GM13977 (cell line): ENCODE results near the gene VMP1.
A peak's percentile ranks its signal among the peaks of the same experiment; 100 is the strongest.
"Not testable (repeated sequence)": the region's sequence is repeated elsewhere in the genome, so short reads cannot be mapped to it uniquely, and the experiment has no call there.

Experiments
- DNase-seq: peaks from one replicate; pipeline ENCODE4 v3.0.0; 2012; ENCODE audit warnings: low spot score
- CTCF ChIP-seq: IDR thresholded peaks from 2 replicates; pipeline ENCODE4 v1.5.1; 2012; ENCODE audit warnings: mild to moderate bottlenecking, control low read depth; ENCODE audit not compliant: insufficient read depth; ENCODE audit errors: extremely low read depth, missing control alignments
- in situ Hi-C: fragments of 300-500 bp; cut with MboI; formaldehyde crosslinking; loops from one replicate; pipeline ENCODE4 v1.12.0; 2022; ENCODE audit warnings: low sequenced_read_pairs, low pct_unique_long_range_greater_than_20kb, mixed read lengths, inconsistent platforms; ENCODE audit not compliant: unreplicated experiment

VMP1 gene

GRCh38 chr17:59786536-59787319 lies 79.3 kb downstream of the VMP1 start:
- in situ Hi-C loops = no loop called here
- TF ChIP-seq CTCF = no peak
- DNase-seq = peak; percentile 66

- in situ Hi-C loops, DNase-seq: not testable (repeated sequence)
Observed at GRCh38 chr17:59789849-59790248, 82.4 kb downstream of the VMP1 start.

GRCh38 chr17:59790418-59790817 lies 83.0 kb downstream of the VMP1 start:
- in situ Hi-C loops = not testable (repeated sequence)

GRCh38 chr17:59790910-59791309 lies 83.5 kb downstream of the VMP1 start:
- no peak for DNase-seq
- in situ Hi-C loops = no loop called here
- no peak for TF ChIP-seq CTCF

More at GRCh38 chr17:59790418-59790817, 83.0 kb downstream of the VMP1 start:
- DNase-seq = not testable (repeated sequence)

GRCh38 chr17:59791603-59792457 lies 84.4 kb downstream of the VMP1 start:
- DNase-seq = no peak
- in situ Hi-C loops = no loop called here
- TF ChIP-seq CTCF = no peak

- DNase-seq, in situ Hi-C loops: not testable (repeated sequence)
Observed at GRCh38 chr17:59792458-59792823, 85.0 kb downstream of the VMP1 start.

GRCh38 chr17:59793205-59793604 lies 85.8 kb downstream of the VMP1 start:
- in situ Hi-C loops = no loop called here
- DNase-seq = no peak
- no peak for TF ChIP-seq CTCF

- no peak for TF ChIP-seq CTCF
- in situ Hi-C loops = no loop called here
- DNase-seq = no peak
Observed at GRCh38 chr17:59796138-59796537, 88.7 kb downstream of the VMP1 start.
